Activated naive CD4-positive, alpha-beta T cell treated with Interleukin-2 at 50 U/mL for 16 hours (primary cell): ENCODE measurements around the gene STRN4.
A peak's percentile ranks its signal among the peaks of the same experiment; 100 is the strongest.
"Not testable (repeated sequence)": the region's sequence is repeated elsewhere in the genome, so short reads cannot be mapped to it uniquely, and the experiment has no call there.

ENCODE experiments used
- DNase-seq: peaks from one replicate; pipeline ENCODE4 v3.0.0-alpha.2; 2020

The STRN4 gene

GRCh38 chr19:46773018-46773399, 26.8 kb upstream of the STRN4 start:
- DNase-seq = no peak

- no peak for DNase-seq
Measured at GRCh38 chr19:46772170-46773017, 26.1 kb upstream of the STRN4 start.

GRCh38 chr19:46768746-46769145, 22.5 kb upstream of the STRN4 start:
- DNase-seq = not testable (repeated sequence)

- DNase-seq = peak; percentile 70
Measured at GRCh38 chr19:46766569-46767317, 20.5 kb upstream of the STRN4 start.

GRCh38 chr19:46764817-46765291, 18.6 kb upstream of the STRN4 start:
- no peak for DNase-seq

- no peak for DNase-seq
Measured at GRCh38 chr19:46762245-46762890, 16.1 kb upstream of the STRN4 start.

- DNase-seq = no peak
Measured at GRCh38 chr19:46761418-46761831, 15.2 kb upstream of the STRN4 start.

GRCh38 chr19:46760897-46761296, 14.6 kb upstream of the STRN4 start:
- not testable (repeated sequence) for DNase-seq

- DNase-seq = no peak
Measured at GRCh38 chr19:46760363-46760762, 14.1 kb upstream of the STRN4 start.

GRCh38 chr19:46759817-46760333, 13.6 kb upstream of the STRN4 start:
- no peak for DNase-seq

- DNase-seq = no peak
Measured at GRCh38 chr19:46759206-46759605, 13.0 kb upstream of the STRN4 start.

GRCh38 chr19:46756544-46756888, 10.3 kb upstream of the STRN4 start:
- DNase-seq = no peak

- no peak for DNase-seq
Measured at GRCh38 chr19:46755853-46756543, 9.7 kb upstream of the STRN4 start.

GRCh38 chr19:46755077-46755852, 9.0 kb upstream of the STRN4 start:
- DNase-seq = no peak

- DNase-seq = peak; percentile 73
Measured at GRCh38 chr19:46753420-46754155, 7.3 kb upstream of the STRN4 start.

- DNase-seq = peak; percentile 81
Measured at GRCh38 chr19:46748325-46749109, 2.3 kb upstream of the STRN4 start.

- DNase-seq = peak; percentile 47
Measured at GRCh38 chr19:46745521-46746280, 549 bp downstream of the STRN4 start, which contains the start of gene FKRP. Gene FKRP (plus strand): TSS chr19:46746057. CDS start chr19:46755451, 9,394 bp downstream.

GRCh38 chr19:46745030-46745429, 1.2 kb downstream of the STRN4 start:
- no peak for DNase-seq

- no peak for DNase-seq
Measured at GRCh38 chr19:46744005-46744691, 2.1 kb downstream of the STRN4 start.
